HepG2 (cell line): ENCODE measurements around the gene SEMA3F. TPM values are rescaled to one million over a fixed set of nuclear protein-coding genes. Genes with fewer than 3 reads are reported as not detected.

ENCODE experiments used
- ATF2 ChIP-seq: sonication (generic); formaldehyde crosslinking; IDR thresholded peaks from 2 replicates; pipeline ENCODE4 v1.4.0; 2020; ENCODE audit warnings: missing genetic modification reagents
- CAMTA2 ChIP-seq: sonication (generic); formaldehyde crosslinking; IDR thresholded peaks from 2 replicates; pipeline ENCODE4 v1.4.0; 2020; ENCODE audit warnings: mild to moderate bottlenecking, missing genetic modification reagents, borderline replicate concordance
- CBFB ChIP-seq: sonication (generic); formaldehyde crosslinking; IDR thresholded peaks from 2 replicates; pipeline ENCODE4 v1.4.0; 2020; ENCODE audit warnings: missing genetic modification reagents
- ETV5 ChIP-seq: IDR thresholded peaks from 2 replicates; pipeline ENCODE4 v1.6.1; 2018; ENCODE audit warnings: missing biosample characterization, missing genetic modification reagents, inconsistent platforms, borderline replicate concordance
- FOSL2 ChIP-seq: sonication (generic); formaldehyde crosslinking; IDR thresholded peaks from 2 replicates; pipeline ENCODE4 v1.4.0; 2020; ENCODE audit warnings: missing genetic modification reagents
- IKZF4 ChIP-seq: sonication (generic); formaldehyde crosslinking; IDR thresholded peaks from 2 replicates; pipeline ENCODE4 v1.5.1; 2020; ENCODE audit warnings: borderline replicate concordance, mild to moderate bottlenecking, low read depth, missing genetic modification reagents; ENCODE audit errors: not compliant biosample characterization
- KAT8 ChIP-seq: IDR thresholded peaks from 2 replicates; pipeline ENCODE4 v1.6.1; 2016; ENCODE audit warnings: missing genetic modification reagents, missing compliant biosample characterization
- MAF1 ChIP-seq: sonication (generic); formaldehyde crosslinking; IDR thresholded peaks from 2 replicates; pipeline ENCODE4 v1.5.0; 2020; ENCODE audit warnings: missing genetic modification reagents, borderline replicate concordance
- MEF2D ChIP-seq: sonication (generic); formaldehyde crosslinking; IDR thresholded peaks from 2 replicates; pipeline ENCODE4 v1.5.1; 2020; ENCODE audit warnings: mild to moderate bottlenecking, missing genetic modification reagents
- MIER2 ChIP-seq: IDR thresholded peaks from 2 replicates; pipeline ENCODE4 v1.6.1; 2016; ENCODE audit warnings: missing biosample characterization, missing genetic modification reagents
- PAF1 ChIP-seq: IDR thresholded peaks from 2 replicates; pipeline ENCODE4 v1.6.1; 2016; ENCODE audit warnings: missing genetic modification reagents, missing compliant biosample characterization
- RBM22 ChIP-seq: fragments of 200-400 bp; formaldehyde crosslinking; optimal IDR thresholded peaks from 2 replicates; pipeline ENCODE3; 2017; ENCODE audit warnings: mild to moderate bottlenecking, low read length, moderate library complexity
- REPIN1 ChIP-seq: sonication (generic); formaldehyde crosslinking; IDR thresholded peaks from 2 replicates; pipeline ENCODE4 v1.8.0; 2022; ENCODE audit warnings: missing genetic modification reagents, low read depth, mild to moderate bottlenecking, borderline replicate concordance
- SMAD1 ChIP-seq: sonication (generic); formaldehyde crosslinking; IDR thresholded peaks from 2 replicates; pipeline ENCODE4 v1.4.0; 2020; ENCODE audit warnings: missing genetic modification reagents, low read depth, mild to moderate bottlenecking, borderline replicate concordance
- SSRP1 ChIP-seq: IDR thresholded peaks from 2 replicates; pipeline ENCODE4 v1.6.1; 2016; ENCODE audit warnings: control low read depth
- TCF12 ChIP-seq, 2 experiments: fragments of 450-650 bp in 1 of 2; sonication (generic) in 1 of 2; formaldehyde crosslinking in 1 of 2; IDR thresholded peaks; 2 replicates each; pipeline versions ENCODE4 v1.6.1 to v1.8.0; 2017 to 2022; ENCODE audit warnings: antibody characterized with exemption in 1 of 2, mild to moderate bottlenecking in 1 of 2, missing genetic modification reagents in 1 of 2, moderate library complexity in 1 of 2
- ZHX2 ChIP-seq, 2 experiments: sonication (generic) in 1 of 2; formaldehyde crosslinking in 1 of 2; IDR thresholded peaks; 2 replicates each; pipeline versions ENCODE4 v1.6.1 to v1.9.0; 2014 to 2022; ENCODE audit warnings: antibody characterized with exemption in 1 of 2, borderline replicate concordance in 1 of 2, inconsistent platforms in 1 of 2, low read depth in 1 of 2, missing genetic modification reagents in 1 of 2
- ZNF34 ChIP-seq: sonication (generic); formaldehyde crosslinking; IDR thresholded peaks from 2 replicates; pipeline ENCODE4 v1.4.0; 2020; ENCODE audit warnings: mild to moderate bottlenecking, missing genetic modification reagents, borderline replicate concordance
- ZNF660 ChIP-seq: sonication (generic); formaldehyde crosslinking; IDR thresholded peaks from 2 replicates; pipeline ENCODE4 v1.5.1; 2020; ENCODE audit warnings: mild to moderate bottlenecking, low read depth, missing genetic modification reagents, borderline replicate concordance
- ZSCAN5A ChIP-seq: sonication (generic); formaldehyde crosslinking; IDR thresholded peaks from 2 replicates; pipeline ENCODE4 v1.8.0; 2022; ENCODE audit warnings: mild to moderate bottlenecking, missing genetic modification reagents, borderline replicate concordance
- polyA plus RNA-seq, 8 experiments: library from polyadenylated mRNA; depleted of rRNA in 3 of 8; stranded (reverse) in 7 of 8; unstranded in 1 of 8; fragments of >200 nt; fragmentation: Illumina TruSeq in 4 of 8; extraction: Trizol in 4 of 8; gene quantifications; 2 replicates each; pipeline versions ENCODE4 v1.2.1 to v1.2.3, GENCODE V29; 2011 to 2016; ENCODE audit warnings: low read depth in 4 of 8, missing spikeins in 1 of 8, mixed read lengths in 1 of 8; ENCODE audit not compliant: insufficient read depth in 1 of 8
- total RNA-seq, 5 experiments: library from RNA; depleted of rRNA; stranded (reverse); fragments of >200 nt; fragmentation: Illumina TruSeq; extraction: Trizol; gene quantifications; 2 replicates each; pipeline ENCODE4 v1.2.3, GENCODE V29; 2016; ENCODE audit warnings: low read depth in 1 of 5

Gene SEMA3F
- total and polyA plus RNA-seq, 2 of the 13 experiments (the other 11 are each of a cell fraction or from before 2014, with no cell fraction given), result 7.6 to 17.2 TPM

DNA sequence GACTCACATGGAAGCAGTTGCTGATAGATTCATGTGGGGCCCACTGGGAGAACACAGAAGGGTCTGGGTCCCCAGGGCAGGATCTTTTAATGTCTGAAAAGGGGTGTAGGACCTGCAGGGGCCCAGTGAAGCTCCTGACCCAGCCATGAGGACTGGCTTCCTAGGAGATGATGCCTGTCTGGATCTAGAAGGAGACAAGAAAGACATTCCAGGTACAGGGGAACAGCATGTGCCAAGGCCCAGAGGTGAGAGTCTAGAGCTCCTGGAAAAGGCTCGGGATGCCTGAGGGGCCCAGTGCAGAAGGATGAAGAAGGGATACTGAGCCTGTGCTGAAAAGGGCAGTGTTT lies 4.7 kb upstream of the SEMA3F start (continued):
- no peak for TF ChIP-seq CBFB (CRISPR knock-in tag)
- TF ChIP-seq IKZF4 (CRISPR knock-in tag), result peak; percentile 15
- TF ChIP-seq SMAD1, result no peak
- TF ChIP-seq MEF2D (CRISPR knock-in tag), result no peak
- TF ChIP-seq RBM22, result no peak
- peak; percentile 3; the same call in 1 of the 2 replicates for TF ChIP-seq ETV5 (CRISPR knock-in tag)
- TF ChIP-seq PAF1 (CRISPR knock-in tag), result no peak
- TF ChIP-seq SSRP1 (CRISPR knock-in tag), result no peak
- TF ChIP-seq TCF12 (IDR thresholded peaks at IDR 0.05), result no peak
- 0 out of 2 replicates have a peak, but pooled peaks have one; percentile 13 for TF ChIP-seq TCF12 (CRISPR knock-in tag; IDR thresholded peaks at IDR 0.05)
- TF ChIP-seq REPIN1 (CRISPR knock-in tag), result no peak
- TF ChIP-seq MIER2 (CRISPR knock-in tag), result no peak
- no peak for TF ChIP-seq ZNF660
- TF ChIP-seq FOSL2 (CRISPR knock-in tag), result no peak
- TF ChIP-seq ZSCAN5A (CRISPR knock-in tag), result no peak
- no peak for TF ChIP-seq CAMTA2 (CRISPR knock-in tag)
- TF ChIP-seq ZHX2 (IDR thresholded peaks at IDR 0.05; ENCODE audit: low read depth), result no peak
- no peak for TF ChIP-seq ZHX2 (CRISPR knock-in tag; IDR thresholded peaks at IDR 0.05; ENCODE audit: borderline replicate concordance)
- TF ChIP-seq ZNF34 (CRISPR knock-in tag), result 0 out of 2 replicates have a peak, but pooled peaks have one; percentile 26
- TF ChIP-seq ATF2 (CRISPR knock-in tag), result no peak
- TF ChIP-seq MAF1, result no peak
- no peak for TF ChIP-seq KAT8
